T-cell (primary cell): Measurements from ENCODE around the gene SERPINI1. TPM values are rescaled to one million over a fixed set of nuclear protein-coding genes. Genes with fewer than 3 reads are reported as not detected.

Source experiments
- ATAC-seq, 4 experiments: fragments of 200-7000 bp in 3 of 4; fragments of 150-1000 bp in 1 of 4; cut with Tn5 transposase; replicated peaks in 1 of 4; 1 replicate in 3 of 4; 2 replicates in 1 of 4; pipeline ENCODE4 v1.10.0; 2021; ENCODE audit warnings: moderate library complexity in 3 of 4, mild to moderate bottlenecking in 2 of 4, moderate number of reproducible peaks in 1 of 4
- CTCF ChIA-PET, 2 donors: fragments of 300-600 bp; sonication (Branson Sonifier 250); formaldehyde crosslinking; loops; one replicate each; lab custom pipeline; 2022; ENCODE audit warnings: antibody characterized with exemption in 2 of 2; lab: Charles Lee
- POLR2A ChIA-PET, 2 donors: fragments of 300-600 bp; sonication (Branson Sonifier 250); formaldehyde crosslinking; loops; one replicate each; lab custom pipeline; 2022; ENCODE audit warnings: antibody characterized with exemption in 2 of 2; lab: Charles Lee
- DNase-seq, 35 experiments: peaks; one replicate each; pipeline versions ENCODE4 v3.0.0 to v3.0.0-alpha.2; 2013 to 2023
- H3K27ac ChIP-seq: one replicate; pipeline ENCODE4 v1.5.1; 2013; ENCODE audit warnings: low read length
- H3K27me3 ChIP-seq, 2 experiments: replicated peaks in 1 of 2; 1 replicate in 1 of 2; 2 replicates in 1 of 2; pipeline versions ENCODE4 v1.6.1 to v1.7.0; 2013; ENCODE audit warnings: low read length in 1 of 2, mixed read lengths in 1 of 2; ENCODE audit not compliant: control insufficient read depth in 2 of 2, insufficient read depth in 2 of 2; ENCODE audit errors: extremely low read depth in 1 of 2
- H3K36me3 ChIP-seq, 2 donors: 1 replicate in 1 of 2; 2 replicates in 1 of 2; pipeline versions ENCODE4 v1.6.1 to v1.7.0; 2013; ENCODE audit warnings: low read length in 1 of 2; ENCODE audit not compliant: control insufficient read depth in 2 of 2, insufficient read depth in 1 of 2; ENCODE audit errors: extremely low read depth in 1 of 2
- H3K4me1 ChIP-seq, 2 experiments: 1 replicate in 1 of 2; 2 replicates in 1 of 2; pipeline versions ENCODE4 v1.6.1 to v1.7.0; 2013; ENCODE audit warnings: low read length in 2 of 2, mixed read lengths in 1 of 2; ENCODE audit not compliant: insufficient read depth in 2 of 2, control insufficient read depth in 1 of 2; ENCODE audit errors: extremely low read depth in 1 of 2
- H3K4me3 ChIP-seq, 2 donors: 1 replicate in 1 of 2; 2 replicates in 1 of 2; pipeline versions ENCODE4 v1.5.1 to v1.7.0; 2013; ENCODE audit warnings: mild to moderate bottlenecking in 2 of 2, low read length in 1 of 2, moderate library complexity in 1 of 2; ENCODE audit not compliant: control insufficient read depth in 1 of 2; ENCODE audit errors: extremely low read depth in 1 of 2
- H3K9me3 ChIP-seq: 2 replicates; pipeline ENCODE4 v1.7.0; 2013
- H3K27ac Mint-ChIP-seq, 2 donors: one replicate each; pipeline ENCODE4 v1.8.0; 2020 to 2021; ENCODE audit warnings: mild to moderate bottlenecking in 2 of 2, mixed read lengths in 2 of 2
- H3K27me3 Mint-ChIP-seq, 2 donors: one replicate each; pipeline ENCODE4 v1.8.0; 2021 to 2022; ENCODE audit warnings: mixed read lengths in 2 of 2
- H3K36me3 Mint-ChIP-seq: one replicate; pipeline ENCODE4 v1.8.0; 2021; ENCODE audit warnings: mixed read lengths
- H3K4me1 Mint-ChIP-seq, 3 donors: one replicate each; pipeline ENCODE4 v1.8.0; 2020 to 2022; ENCODE audit warnings: mixed read lengths in 3 of 3, mild to moderate bottlenecking in 1 of 3
- H3K4me3 Mint-ChIP-seq, 3 donors: one replicate each; pipeline ENCODE4 v1.8.0; 2020 to 2022; ENCODE audit warnings: mild to moderate bottlenecking in 3 of 3, mixed read lengths in 3 of 3, moderate library complexity in 3 of 3
- H3K9me3 Mint-ChIP-seq, 3 donors: one replicate each; pipeline ENCODE4 v1.8.0; 2020 to 2022; ENCODE audit warnings: mixed read lengths in 3 of 3
- WGBS: methylation state at CpG from one replicate; pipeline ENCODE4 v1.1.5; 2013; ENCODE audit warnings: missing lambda C conversion rate; ENCODE audit not compliant: insufficient coverage; 5-methylcytosine and 5-hydroxymethylcytosine counted together
- total RNA-seq, 35 experiments: library from RNA in 6 of 35; stranded (reverse) in 6 of 35; fragments of 120-200 nt in 1 of 35; gene quantifications; one replicate each; pipeline versions ENCODE4 v1.2.1 to v1.2.4 and lab custom pipeline; 2013 to 2026

SERPINI1 gene
- total RNA-seq, 5 donors from 2014 or later (not counting 1 experiment from before 2014, with no cell fraction given): 2.8 to 4.1 (median 3.0) TPM

GRCh38 chr3:167736997-167737396 lies 1.5 kb downstream of the SERPINI1 start:
- Mint-ChIP-seq H3K36me3 (peaks cover 10% of the 10 kb centered on the region), H3K27ac (no peak overlapping the region), H3K4me3 (peak overlapping the region in 2 of 3 donors; percentile 32 to 49), H3K9me3 (no peaks in the 10 kb centered on the region), H3K27me3 (no peaks in the 10 kb centered on the region), H3K4me1 (peaks cover 12 to 17% (median 12%) of the 10 kb centered on the region in 3 donors)
- no CpG with 5 or more reads among the region's 2 CpGs for WGBS
- H3K9me3 ChIP-seq: no peaks in the 10 kb centered on the region
- POLR2A ChIA-PET: no interaction called here
- H3K4me1 ChIP-seq: peaks cover 0 to 23% of the 10 kb centered on the region in 2 experiments
- no peaks in the 10 kb centered on the region for H3K27me3 ChIP-seq
- H3K27ac ChIP-seq: no peak overlapping the region
- no peak for ATAC-seq
- DNase-seq: no peak
- CTCF ChIA-PET: interaction anchor here (0.6 to 0.8 kb wide), 3 partner anchors 12 to 356 kb away, joined by 3 to 4 read pairs (median 3); no protein-coding TSS in a partner anchor
- no peaks in the 10 kb centered on the region for H3K36me3 ChIP-seq
- no peak overlapping the region for H3K4me3 ChIP-seq

GRCh38 chr3:167738037-167738436 lies 2.5 kb downstream of the SERPINI1 start:
- no peak for DNase-seq
- Histone ChIP-seq H3K27me3 (no peaks in the 10 kb centered on the region), H3K36me3 (no peaks in the 10 kb centered on the region), H3K4me1 (peaks cover 0 to 15% of the 10 kb centered on the region in 2 experiments), H3K4me3 (no peak overlapping the region), H3K9me3 (no peaks in the 10 kb centered on the region), H3K27ac (no peak overlapping the region)
- Mint-ChIP-seq H3K4me1 (peaks cover 12 to 17% (median 12%) of the 10 kb centered on the region in 3 donors), H3K36me3 (peaks cover 3% of the 10 kb centered on the region), H3K27me3 (no peaks in the 10 kb centered on the region), H3K9me3 (no peaks in the 10 kb centered on the region), H3K4me3 (no peak overlapping the region), H3K27ac (no peak overlapping the region)
- WGBS: no CpG with 5 or more reads among the region's 2 CpGs
- ChIA-PET CTCF (no interaction called here), POLR2A (no interaction called here)
- no peak for ATAC-seq

DNA sequence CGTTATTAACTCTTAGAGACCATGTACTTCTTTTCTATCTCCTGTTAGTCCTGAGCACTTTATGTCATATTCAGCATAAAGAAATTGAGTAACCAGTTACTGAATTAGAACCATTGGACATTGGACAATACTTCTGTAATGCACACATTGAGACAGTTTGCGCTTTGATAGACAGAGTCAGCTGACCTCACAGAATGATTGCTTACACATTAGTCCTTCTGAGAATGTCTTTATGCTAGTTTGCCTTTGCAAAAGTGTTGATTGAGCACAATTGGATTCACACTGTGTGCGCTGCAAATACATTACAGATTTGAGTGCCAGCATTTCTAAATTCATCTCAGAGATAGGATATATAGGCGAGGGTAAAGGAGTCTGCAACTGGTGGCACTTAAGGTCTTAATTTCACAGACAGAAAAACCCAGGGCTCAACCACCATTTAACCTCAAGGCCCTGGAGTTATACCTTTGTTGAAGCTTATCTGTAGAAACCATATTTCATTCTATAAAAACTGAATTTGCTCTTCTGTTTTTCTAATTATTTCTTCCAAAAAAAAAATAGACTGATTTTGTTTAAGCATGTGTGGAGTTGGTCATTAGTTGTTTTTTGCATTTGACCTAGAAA lies 3.8 kb downstream of the SERPINI1 start:
- Histone ChIP-seq H3K27me3 (no peaks in the 10 kb centered on the region), H3K27ac (no peak overlapping the region), H3K4me1 (peaks cover 0 to 8% of the 10 kb centered on the region in 2 experiments), H3K4me3 (no peak overlapping the region), H3K9me3 (no peaks in the 10 kb centered on the region), H3K36me3 (no peaks in the 10 kb centered on the region)
- Mint-ChIP-seq H3K27me3 (no peaks in the 10 kb centered on the region), H3K4me1 (peaks cover 12 to 17% (median 12%) of the 10 kb centered on the region in 3 donors), H3K36me3 (peaks cover 3% of the 10 kb centered on the region), H3K4me3 (no peak overlapping the region), H3K27ac (no peak overlapping the region), H3K9me3 (no peaks in the 10 kb centered on the region)
- no peak for DNase-seq
- ChIA-PET POLR2A (no interaction called here), CTCF (interaction anchor here in 1 of 2 donors (0.5 kb wide), 1 partner anchor 358 kb away, joined by 3 read pairs; no protein-coding TSS in a partner anchor)
- 100% methylated on average over 1 of the region's 4 CpGs for WGBS
- ATAC-seq: no peak

- H3K36me3 ChIP-seq: no peaks in the 10 kb centered on the region
- ChIA-PET CTCF (interaction anchor here (0.9 to 1.6 kb wide), 8 partner anchors 10 to 361 kb away, joined by 3 to 10 read pairs (median 4); partner anchors contain the start of gene ZBBX (in 2 of the 2)), POLR2A (interaction anchor here in 1 of 2 donors (0.9 kb wide), 1 partner anchor 14 kb away, joined by 3 read pairs; no protein-coding TSS in a partner anchor)
- DNase-seq (peak in 19 of 35 experiments; percentile 3 to 46 (median 12)), ATAC-seq (peak; percentile 72 to 90 (median 82))
- peaks cover 12 to 17% (median 12%) of the 10 kb centered on the region in 3 donors for H3K4me1 Mint-ChIP-seq
- H3K27ac Mint-ChIP-seq: no peak overlapping the region
- H3K27me3 Mint-ChIP-seq: no peaks in the 10 kb centered on the region
- no peak overlapping the region for H3K4me3 ChIP-seq
- no peak overlapping the region for H3K4me3 Mint-ChIP-seq
- H3K4me1 ChIP-seq: peaks cover 0 to 8% of the 10 kb centered on the region in 2 experiments
- H3K27me3 ChIP-seq: no peaks in the 10 kb centered on the region
- H3K36me3 Mint-ChIP-seq: peaks cover 3% of the 10 kb centered on the region
- no peaks in the 10 kb centered on the region for H3K9me3 ChIP-seq
- no peak overlapping the region for H3K27ac ChIP-seq
- 33% methylated on average over 1 of the region's 2 CpGs for WGBS
- no peaks in the 10 kb centered on the region for H3K9me3 Mint-ChIP-seq
Observed at GRCh38 chr3:167740961-167741587, 5.6 kb downstream of the SERPINI1 start.

GRCh38 chr3:167742338-167742737 lies 6.8 kb downstream of the SERPINI1 start:
- Histone ChIP-seq H3K36me3 (no peaks in the 10 kb centered on the region), H3K9me3 (no peaks in the 10 kb centered on the region), H3K4me3 (no peak overlapping the region), H3K4me1 (no peaks in the 10 kb centered on the region), H3K27me3 (no peaks in the 10 kb centered on the region), H3K27ac (no peak overlapping the region)
- Mint-ChIP-seq H3K27ac (no peak overlapping the region), H3K4me3 (no peak overlapping the region), H3K27me3 (no peaks in the 10 kb centered on the region), H3K36me3 (peaks cover 3% of the 10 kb centered on the region), H3K4me1 (peaks cover 6 to 17% (median 12%) of the 10 kb centered on the region in 3 donors), H3K9me3 (no peaks in the 10 kb centered on the region)
- ATAC-seq (no peak), DNase-seq (no peak)
- WGBS: no CpG with 5 or more reads among the region's 2 CpGs
- CTCF ChIA-PET: interaction anchor here in 1 of 2 donors (1.3 to 1.6 kb wide), 3 partner anchors 11 to 52 kb away, joined by 3 to 7 read pairs (median 4); no protein-coding TSS in a partner anchor
- POLR2A ChIA-PET: no interaction called here

DNA sequence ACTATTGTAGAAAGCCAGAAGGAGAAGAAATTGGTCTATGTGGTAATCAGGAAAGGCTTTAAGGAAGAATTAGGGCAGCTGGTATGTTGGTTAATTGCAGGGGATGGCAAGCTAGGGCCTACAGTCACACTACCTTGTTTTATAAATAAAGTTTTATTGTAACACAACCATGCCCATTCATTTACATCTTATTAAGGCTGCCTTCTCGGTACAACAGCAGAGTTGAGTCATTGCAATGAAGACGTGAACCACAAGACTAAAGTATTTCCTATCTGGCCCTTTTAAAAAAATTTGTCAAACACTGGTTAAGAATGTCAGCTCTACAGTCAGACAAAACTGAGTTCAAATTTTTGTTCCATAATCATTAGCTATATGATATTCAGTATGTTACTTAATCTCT lies 8.3 kb downstream of the SERPINI1 start:
- no peak overlapping the region for H3K27ac Mint-ChIP-seq
- Histone ChIP-seq H3K27ac (no peak overlapping the region), H3K4me1 (no peaks in the 10 kb centered on the region), H3K4me3 (no peak overlapping the region), H3K27me3 (no peaks in the 10 kb centered on the region), H3K9me3 (no peaks in the 10 kb centered on the region), H3K36me3 (no peaks in the 10 kb centered on the region)
- no CpG with 5 or more reads among the region's 2 CpGs for WGBS
- peaks cover 3% of the 10 kb centered on the region for H3K36me3 Mint-ChIP-seq
- no peaks in the 10 kb centered on the region for H3K9me3 Mint-ChIP-seq
- ATAC-seq: no peak
- H3K27me3 Mint-ChIP-seq: no peaks in the 10 kb centered on the region
- H3K4me3 Mint-ChIP-seq: no peak overlapping the region
- DNase-seq: no peak
- POLR2A ChIA-PET: interaction anchor here (0.6 kb wide), 2 partner anchors 140 to 351 kb away, joined by 3 read pairs; no protein-coding TSS in a partner anchor
- CTCF ChIA-PET: interaction anchor here (0.6 to 1.4 kb wide), 3 partner anchors 39 to 346 kb away, joined by 3 to 4 read pairs (median 3); no protein-coding TSS in a partner anchor
- peaks cover 0 to 9% (median 5%) of the 10 kb centered on the region in 3 donors for H3K4me1 Mint-ChIP-seq
